ENCODE data around the gene ITPK1.

ITPK1 gene

GRCh38 chr14:92944976-92945375 lies 170.7 kb downstream of the ITPK1 start:
- Histone ChIP-seq H3K27ac (ENCODE audit: low read depth in 2 of 2, low read length in 2 of 2) (no peak overlapping the region), H3K9me3 (ENCODE audit: control insufficient read depth in 2 of 2, low read length in 2 of 2) (no peaks in the 10 kb centered on the region), H3K4me3 (ENCODE audit: low read length in 2 of 2) (no peak overlapping the region), H3K9ac (ENCODE audit: low read depth in 1 of 2, low read length in 2 of 2) (no peak overlapping the region), H3K36me3 (ENCODE audit: control insufficient read depth in 2 of 2, insufficient read depth in 2 of 2, low read length in 2 of 2) (peaks cover 46 to 50% of the 10 kb centered on the region in 2 donors), H3K27me3 (ENCODE audit: control insufficient read depth in 2 of 2, insufficient read depth in 2 of 2, low read length in 2 of 2) (no peaks in the 10 kb centered on the region), H3K4me1 (ENCODE audit: control insufficient read depth in 2 of 2, insufficient read depth in 2 of 2, low read length in 2 of 2) (peaks cover 2 to 9% of the 10 kb centered on the region in 2 donors)

GRCh38 chr14:92943855-92944570 lies 171.7 kb downstream of the ITPK1 start:
- no peaks in the 10 kb centered on the region for H3K27me3 ChIP-seq (ENCODE audit: control insufficient read depth in 2 of 2, insufficient read depth in 2 of 2, low read length in 2 of 2)
- no peak overlapping the region for H3K4me3 ChIP-seq (ENCODE audit: low read length in 2 of 2)
- H3K36me3 ChIP-seq (ENCODE audit: control insufficient read depth in 2 of 2, insufficient read depth in 2 of 2, low read length in 2 of 2) = peaks cover 44 to 50% of the 10 kb centered on the region in 2 donors
- no peak overlapping the region for H3K27ac ChIP-seq (ENCODE audit: low read depth in 2 of 2, low read length in 2 of 2)
- no peaks in the 10 kb centered on the region for H3K9me3 ChIP-seq (ENCODE audit: control insufficient read depth in 2 of 2, low read length in 2 of 2)
- peaks cover 2 to 9% of the 10 kb centered on the region in 2 donors for H3K4me1 ChIP-seq (ENCODE audit: control insufficient read depth in 2 of 2, insufficient read depth in 2 of 2, low read length in 2 of 2)
- H3K9ac ChIP-seq (ENCODE audit: low read depth in 1 of 2, low read length in 2 of 2) = no peak overlapping the region

- H3K27me3 ChIP-seq (ENCODE audit: control insufficient read depth in 2 of 2, insufficient read depth in 2 of 2, low read length in 2 of 2) = no peaks in the 10 kb centered on the region
- no peak overlapping the region for H3K27ac ChIP-seq (ENCODE audit: low read depth in 2 of 2, low read length in 2 of 2)
Measured at GRCh38 chr14:92942976-92943710, 172.6 kb downstream of the ITPK1 start.

GRCh38 chr14:92942576-92942975 lies 173.1 kb downstream of the ITPK1 start:
- Histone ChIP-seq H3K9me3 (ENCODE audit: control insufficient read depth in 2 of 2, low read length in 2 of 2) (no peaks in the 10 kb centered on the region), H3K4me3 (ENCODE audit: low read length in 2 of 2) (no peak overlapping the region), H3K36me3 (ENCODE audit: control insufficient read depth in 2 of 2, insufficient read depth in 2 of 2, low read length in 2 of 2) (peaks cover 35 to 45% of the 10 kb centered on the region in 2 donors), H3K27me3 (ENCODE audit: control insufficient read depth in 2 of 2, insufficient read depth in 2 of 2, low read length in 2 of 2) (no peaks in the 10 kb centered on the region), H3K9ac (ENCODE audit: low read depth in 1 of 2, low read length in 2 of 2) (no peak overlapping the region), H3K27ac (ENCODE audit: low read depth in 2 of 2, low read length in 2 of 2) (no peak overlapping the region), H3K4me1 (ENCODE audit: control insufficient read depth in 2 of 2, insufficient read depth in 2 of 2, low read length in 2 of 2) (peaks cover 2 to 9% of the 10 kb centered on the region in 2 donors)

More at GRCh38 chr14:92942976-92943710, 172.6 kb downstream of the ITPK1 start:
- H3K36me3 ChIP-seq (ENCODE audit: control insufficient read depth in 2 of 2, insufficient read depth in 2 of 2, low read length in 2 of 2) = peaks cover 40 to 50% of the 10 kb centered on the region in 2 donors
- H3K9me3 ChIP-seq (ENCODE audit: control insufficient read depth in 2 of 2, low read length in 2 of 2) = no peaks in the 10 kb centered on the region
- peaks cover 2 to 9% of the 10 kb centered on the region in 2 donors for H3K4me1 ChIP-seq (ENCODE audit: control insufficient read depth in 2 of 2, insufficient read depth in 2 of 2, low read length in 2 of 2)
- no peak overlapping the region for H3K9ac ChIP-seq (ENCODE audit: low read depth in 1 of 2, low read length in 2 of 2)
- H3K4me3 ChIP-seq (ENCODE audit: low read length in 2 of 2) = no peak overlapping the region

DNA sequence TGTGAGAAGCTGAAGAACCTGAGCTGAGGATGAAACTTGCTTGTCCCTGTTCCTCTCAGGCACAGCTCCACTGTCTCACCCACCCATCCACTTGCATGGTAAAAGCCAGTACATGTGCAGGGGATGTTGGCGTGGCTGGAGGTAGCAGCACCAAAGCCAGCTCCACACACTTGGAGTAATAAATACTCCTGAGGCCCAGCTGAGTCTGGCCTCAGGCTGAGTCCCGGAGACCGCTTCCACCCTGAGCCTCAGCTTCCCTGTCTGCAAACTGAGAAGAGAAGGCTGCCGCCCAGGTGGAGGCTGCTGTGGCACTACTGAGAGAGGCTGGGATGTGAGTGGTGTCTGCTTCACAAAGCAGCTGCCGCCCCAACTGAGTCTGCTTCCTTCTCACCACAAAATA lies 173.6 kb downstream of the ITPK1 start:
- Histone ChIP-seq H3K36me3 (ENCODE audit: control insufficient read depth in 2 of 2, insufficient read depth in 2 of 2, low read length in 2 of 2) (peaks cover 35 to 45% of the 10 kb centered on the region in 2 donors), H3K9ac (ENCODE audit: low read depth in 1 of 2, low read length in 2 of 2) (no peak overlapping the region), H3K27ac (ENCODE audit: low read depth in 2 of 2, low read length in 2 of 2) (no peak overlapping the region)

GRCh38 chr14:92941531-92941930 lies 174.2 kb downstream of the ITPK1 start:
- Histone ChIP-seq H3K27ac (ENCODE audit: low read depth in 2 of 2, low read length in 2 of 2) (no peak overlapping the region), H3K4me3 (ENCODE audit: low read length in 2 of 2) (no peak overlapping the region), H3K9me3 (ENCODE audit: control insufficient read depth in 2 of 2, low read length in 2 of 2) (no peaks in the 10 kb centered on the region), H3K9ac (ENCODE audit: low read depth in 1 of 2, low read length in 2 of 2) (no peak overlapping the region), H3K4me1 (ENCODE audit: control insufficient read depth in 2 of 2, insufficient read depth in 2 of 2, low read length in 2 of 2) (peaks cover 2 to 7% of the 10 kb centered on the region in 2 donors), H3K27me3 (ENCODE audit: control insufficient read depth in 2 of 2, insufficient read depth in 2 of 2, low read length in 2 of 2) (no peaks in the 10 kb centered on the region), H3K36me3 (ENCODE audit: control insufficient read depth in 2 of 2, insufficient read depth in 2 of 2, low read length in 2 of 2) (peaks cover 41 to 49% of the 10 kb centered on the region in 2 donors)

More for the DNA sequence above, 173.6 kb downstream of the ITPK1 start:
- Histone ChIP-seq H3K4me1 (ENCODE audit: control insufficient read depth in 2 of 2, insufficient read depth in 2 of 2, low read length in 2 of 2) (peaks cover 2 to 9% of the 10 kb centered on the region in 2 donors), H3K27me3 (ENCODE audit: control insufficient read depth in 2 of 2, insufficient read depth in 2 of 2, low read length in 2 of 2) (no peaks in the 10 kb centered on the region), H3K4me3 (ENCODE audit: low read length in 2 of 2) (no peak overlapping the region), H3K9me3 (ENCODE audit: control insufficient read depth in 2 of 2, low read length in 2 of 2) (no peaks in the 10 kb centered on the region)

GRCh38 chr14:92940543-92940942 lies 175.2 kb downstream of the ITPK1 start:
- no peak overlapping the region for H3K9ac ChIP-seq (ENCODE audit: low read depth in 1 of 2, low read length in 2 of 2)
- peaks cover 42 to 49% of the 10 kb centered on the region in 2 donors for H3K36me3 ChIP-seq (ENCODE audit: control insufficient read depth in 2 of 2, insufficient read depth in 2 of 2, low read length in 2 of 2)
- H3K4me1 ChIP-seq (ENCODE audit: control insufficient read depth in 2 of 2, insufficient read depth in 2 of 2, low read length in 2 of 2) = no peaks in the 10 kb centered on the region
- H3K27me3 ChIP-seq (ENCODE audit: control insufficient read depth in 2 of 2, insufficient read depth in 2 of 2, low read length in 2 of 2) = no peaks in the 10 kb centered on the region
- H3K9me3 ChIP-seq (ENCODE audit: control insufficient read depth in 2 of 2, low read length in 2 of 2) = no peaks in the 10 kb centered on the region
- no peak overlapping the region for H3K27ac ChIP-seq (ENCODE audit: low read depth in 2 of 2, low read length in 2 of 2)
- no peak overlapping the region for H3K4me3 ChIP-seq (ENCODE audit: low read length in 2 of 2)

DNA sequence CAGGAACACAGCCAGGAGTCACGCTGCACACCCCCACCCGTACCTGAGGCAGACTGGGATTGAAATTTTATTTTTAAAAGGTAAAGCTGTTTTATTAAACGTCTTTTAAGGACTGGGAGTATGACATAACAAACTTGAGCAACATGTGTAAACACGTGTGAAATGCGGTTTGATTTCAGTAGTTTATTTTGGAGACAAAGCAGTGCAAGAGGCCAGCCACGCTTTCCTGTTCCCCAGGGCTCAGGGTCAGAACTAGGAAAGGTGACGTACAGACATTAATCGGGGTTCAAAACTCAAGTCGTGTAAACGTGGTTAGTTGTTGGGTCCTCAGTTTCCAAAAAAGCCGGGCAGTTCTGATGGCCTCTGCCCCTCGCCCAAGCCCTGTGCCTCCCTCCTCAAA lies 176.0 kb downstream of the ITPK1 start:
- no peak overlapping the region for H3K4me3 ChIP-seq (ENCODE audit: low read length in 2 of 2)
- H3K9ac ChIP-seq (ENCODE audit: low read depth in 1 of 2, low read length in 2 of 2) = no peak overlapping the region
- H3K9me3 ChIP-seq (ENCODE audit: control insufficient read depth in 2 of 2, low read length in 2 of 2) = no peaks in the 10 kb centered on the region
- H3K36me3 ChIP-seq (ENCODE audit: control insufficient read depth in 2 of 2, insufficient read depth in 2 of 2, low read length in 2 of 2) = peaks cover 34 to 40% of the 10 kb centered on the region in 2 donors
- H3K27me3 ChIP-seq (ENCODE audit: control insufficient read depth in 2 of 2, insufficient read depth in 2 of 2, low read length in 2 of 2) = no peaks in the 10 kb centered on the region
- H3K27ac ChIP-seq (ENCODE audit: low read depth in 2 of 2, low read length in 2 of 2) = no peak overlapping the region
- no peaks in the 10 kb centered on the region for H3K4me1 ChIP-seq (ENCODE audit: control insufficient read depth in 2 of 2, insufficient read depth in 2 of 2, low read length in 2 of 2)

DNA sequence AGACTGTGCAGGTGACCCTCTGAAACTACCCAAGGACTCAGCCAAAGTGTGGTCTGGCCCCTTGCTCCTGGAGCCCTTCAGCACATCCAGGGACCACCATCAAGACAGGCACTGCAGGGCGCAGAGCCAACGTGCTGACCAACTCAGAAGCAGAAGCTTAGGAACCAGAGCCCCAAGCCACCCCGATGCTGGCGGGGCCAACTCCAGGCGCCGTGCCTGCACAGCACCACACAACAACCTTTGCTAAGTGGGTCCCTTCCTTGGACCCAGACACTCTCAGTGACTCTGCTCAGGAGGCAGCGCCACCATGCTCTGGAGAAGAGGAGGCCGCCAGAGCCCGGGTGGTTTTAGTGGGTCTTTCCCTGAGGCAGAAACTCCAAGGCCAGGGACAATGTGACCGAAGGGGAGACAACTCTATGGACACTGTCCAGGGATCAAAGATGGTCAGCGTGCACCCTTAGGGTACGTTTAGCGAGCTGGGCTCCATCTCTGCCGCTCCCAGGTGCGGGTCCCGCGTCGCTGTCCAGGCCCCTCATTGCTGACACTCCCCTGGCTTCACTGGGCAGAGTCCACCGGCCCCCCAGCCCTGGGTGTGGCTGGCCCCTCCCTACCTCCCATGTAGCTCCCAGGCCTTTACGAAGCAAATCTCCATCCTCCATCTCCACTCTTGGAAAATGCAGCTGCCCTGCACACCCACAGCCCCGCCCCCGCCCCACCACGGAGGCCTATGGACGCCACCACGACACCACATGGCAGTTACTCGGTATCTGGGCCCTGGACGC lies 176.6 kb downstream of the ITPK1 start:
- no peak overlapping the region for H3K4me3 ChIP-seq (ENCODE audit: low read length in 2 of 2)
- no peaks in the 10 kb centered on the region for H3K4me1 ChIP-seq (ENCODE audit: control insufficient read depth in 2 of 2, insufficient read depth in 2 of 2, low read length in 2 of 2)
- no peaks in the 10 kb centered on the region for H3K27me3 ChIP-seq (ENCODE audit: control insufficient read depth in 2 of 2, insufficient read depth in 2 of 2, low read length in 2 of 2)
- peaks cover 28 to 40% of the 10 kb centered on the region in 2 donors for H3K36me3 ChIP-seq (ENCODE audit: control insufficient read depth in 2 of 2, insufficient read depth in 2 of 2, low read length in 2 of 2)
- no peaks in the 10 kb centered on the region for H3K9me3 ChIP-seq (ENCODE audit: control insufficient read depth in 2 of 2, low read length in 2 of 2)
- H3K9ac ChIP-seq (ENCODE audit: low read depth in 1 of 2, low read length in 2 of 2) = no peak overlapping the region
- H3K27ac ChIP-seq (ENCODE audit: low read depth in 2 of 2, low read length in 2 of 2) = no peak overlapping the region

All from mucosa of rectum (tissue), 2 donors.